ENCODE data around the gene PRXL2C. TPM values are rescaled to one million over a fixed set of nuclear protein-coding genes. Genes with fewer than 3 reads are reported as not detected.
A peak's percentile ranks its signal among the peaks of the same experiment; 100 is the strongest.
"Not testable (repeated sequence)": the region's sequence is repeated elsewhere in the genome, so short reads cannot be mapped to it uniquely, and the experiment has no call there.

Gene PRXL2C
- total RNA-seq, result 10 to 100 TPM; 14.3 to 14.6 TPM

GRCh38 chr9:96655198-96655851, at the start of gene PRXL2C:
PRXL2C (minus strand) TSS chr9:96655317; CDS start chr9:96655281, 36 bp downstream.
- no peaks in the 10 kb centered on the region for H3K27me3 ChIP-seq (replicated peaks; ENCODE audit: insufficient read depth)
- intact Hi-C loops (cut with DNase I), result loop anchor here (2.0 to 5.0 kb wide), 2 partner anchors 203 to 237 kb away; partner anchors contain the start of genes HABP4 and ZNF367
- peak; percentile 84 for DNase-seq (ENCODE audit: low spot score)
- H3K27ac ChIP-seq, result peak within 1 kb of the TSS; percentile 93 to 95
- WGBS, result 3% methylated on average over 57 of the region's 57 CpGs
- H3K36me3 ChIP-seq, result peaks cover 0 to 4% of the 10 kb centered on the region in 2 donors
- peak within 1 kb of the TSS; percentile 68 to 73 for H3K4me3 ChIP-seq
- no peaks in the 10 kb centered on the region for H3K4me1 ChIP-seq (replicated peaks)
- H3K9me3 ChIP-seq, result no peaks in the 10 kb centered on the region
- TF ChIP-seq POLR2AphosphoS5 (IDR thresholded peaks at IDR 0.05) (peak; percentile 18), POLR2A (IDR thresholded peaks at IDR 0.05) (no peak)
- TF ChIP-seq, protein P1, sequence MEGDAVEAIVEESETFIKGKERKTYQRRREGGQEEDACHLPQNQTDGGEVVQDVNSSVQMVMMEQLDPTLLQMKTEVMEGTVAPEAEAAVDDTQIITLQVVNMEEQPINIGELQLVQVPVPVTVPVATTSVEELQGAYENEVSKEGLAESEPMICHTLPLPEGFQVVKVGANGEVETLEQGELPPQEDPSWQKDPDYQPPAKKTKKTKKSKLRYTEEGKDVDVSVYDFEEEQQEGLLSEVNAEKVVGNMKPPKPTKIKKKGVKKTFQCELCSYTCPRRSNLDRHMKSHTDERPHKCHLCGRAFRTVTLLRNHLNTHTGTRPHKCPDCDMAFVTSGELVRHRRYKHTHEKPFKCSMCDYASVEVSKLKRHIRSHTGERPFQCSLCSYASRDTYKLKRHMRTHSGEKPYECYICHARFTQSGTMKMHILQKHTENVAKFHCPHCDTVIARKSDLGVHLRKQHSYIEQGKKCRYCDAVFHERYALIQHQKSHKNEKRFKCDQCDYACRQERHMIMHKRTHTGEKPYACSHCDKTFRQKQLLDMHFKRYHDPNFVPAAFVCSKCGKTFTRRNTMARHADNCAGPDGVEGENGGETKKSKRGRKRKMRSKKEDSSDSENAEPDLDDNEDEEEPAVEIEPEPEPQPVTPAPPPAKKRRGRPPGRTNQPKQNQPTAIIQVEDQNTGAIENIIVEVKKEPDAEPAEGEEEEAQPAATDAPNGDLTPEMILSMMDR (IDR thresholded peaks at IDR 0.05), result no peak

DNA sequence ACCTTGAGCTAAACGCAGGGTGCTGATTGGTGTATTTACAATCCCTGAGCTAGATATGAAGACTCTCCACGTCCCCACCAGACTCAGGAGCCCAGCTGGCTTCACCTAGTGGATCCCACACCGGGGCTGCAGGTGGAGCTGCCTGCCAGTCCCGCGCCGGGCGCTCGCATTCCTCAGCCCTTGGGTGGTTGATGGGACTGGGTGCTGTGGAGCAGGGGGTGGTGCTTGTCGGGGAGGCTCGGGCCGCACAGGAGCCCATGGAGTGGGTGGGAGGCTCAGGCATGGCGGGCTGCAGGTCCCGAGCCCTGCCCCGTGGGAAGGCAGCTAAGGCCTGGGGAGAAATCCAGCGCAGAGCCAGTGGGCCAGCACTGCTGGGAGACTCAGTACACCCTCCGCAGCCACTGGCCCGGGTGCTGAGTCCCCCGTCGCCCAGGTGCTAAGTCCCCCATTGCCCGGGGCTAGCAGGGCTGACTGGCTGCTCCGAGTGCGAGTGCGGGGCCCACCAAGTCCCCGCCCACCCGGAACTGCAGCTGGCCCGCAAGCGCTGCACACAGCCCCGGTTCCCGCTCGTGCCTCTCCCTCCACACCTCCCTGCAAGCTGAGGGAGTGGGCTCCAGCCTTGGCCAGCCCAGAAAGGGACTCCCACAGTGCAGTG, 45.7 kb upstream of the PRXL2C start:
- H3K9me3 ChIP-seq; H3K27ac ChIP-seq; intact Hi-C loops (cut with DNase I); H3K4me1 ChIP-seq (replicated peaks); H3K4me3 ChIP-seq; H3K36me3 ChIP-seq; H3K27me3 ChIP-seq (replicated peaks; ENCODE audit: insufficient read depth); DNase-seq (ENCODE audit: low spot score): not testable (repeated sequence)
- WGBS, result over 99% methylated on average over 26 of the region's 30 CpGs

GRCh38 chr9:96691326-96691725, 36.2 kb upstream of the PRXL2C start:
- TF ChIP-seq, protein P1 (IDR thresholded peaks at IDR 0.05), result no peak
- no peak for TF ChIP-seq POLR2A (IDR thresholded peaks at IDR 0.05)
- TF ChIP-seq POLR2AphosphoS5 (IDR thresholded peaks at IDR 0.05), result no peak
- intact Hi-C loops (cut with DNase I), result no loop called here
- Histone ChIP-seq H3K4me1 (replicated peaks) (no peaks in the 10 kb centered on the region), H3K9me3 (no peaks in the 10 kb centered on the region), H3K36me3 (no peaks in the 10 kb centered on the region), H3K4me3 (no peak overlapping the region), H3K27ac (no peak overlapping the region), H3K27me3 (replicated peaks; ENCODE audit: insufficient read depth) (no peaks in the 10 kb centered on the region)
- DNase-seq (ENCODE audit: low spot score), result no peak
- 60% methylated on average over 1 of the region's 1 CpG for WGBS

DNA sequence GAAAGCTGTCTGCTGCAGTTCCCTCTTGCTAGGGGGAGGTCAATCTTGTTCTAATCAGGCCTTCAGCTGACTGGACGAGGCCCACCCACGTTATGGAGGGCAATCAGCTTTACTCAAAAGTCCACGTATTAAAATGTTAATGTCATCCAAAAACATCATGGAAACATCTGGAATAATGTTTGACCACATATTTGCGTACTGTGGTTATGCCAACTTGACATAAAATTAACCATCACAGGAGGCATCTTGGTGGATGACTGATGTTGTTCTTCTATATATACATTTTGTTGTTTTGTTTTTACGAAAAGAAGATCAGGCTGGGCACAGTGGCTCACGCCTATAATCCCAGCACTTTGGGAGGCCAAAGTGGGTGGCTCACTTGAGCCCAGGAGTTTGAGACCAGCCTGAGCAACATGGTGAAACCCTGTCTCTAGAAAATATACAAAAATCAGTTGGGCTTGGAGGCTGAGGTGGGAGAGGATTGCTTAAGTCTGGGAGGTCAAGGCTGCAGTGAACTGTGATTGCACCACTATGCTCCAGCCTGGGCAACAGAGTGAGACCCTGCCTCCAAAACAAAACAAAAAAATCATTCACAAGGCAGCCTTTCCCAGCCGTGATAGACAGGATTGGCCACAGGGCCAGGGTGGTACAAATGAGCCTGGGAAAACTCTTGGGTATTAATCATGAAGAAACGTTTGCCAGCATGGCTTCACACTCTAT, 33.8 kb upstream of the PRXL2C start:
- intact Hi-C loops (cut with DNase I), result no loop called here
- Histone ChIP-seq H3K27ac (no peak overlapping the region), H3K9me3 (no peaks in the 10 kb centered on the region), H3K36me3 (no peaks in the 10 kb centered on the region), H3K4me1 (replicated peaks) (no peaks in the 10 kb centered on the region), H3K4me3 (no peak overlapping the region), H3K27me3 (replicated peaks; ENCODE audit: insufficient read depth) (no peaks in the 10 kb centered on the region)
- 81% methylated on average over 8 of the region's 8 CpGs for WGBS
- DNase-seq (ENCODE audit: low spot score), result no peak
- TF ChIP-seq POLR2AphosphoS5 (IDR thresholded peaks at IDR 0.05), result no peak
- TF ChIP-seq, protein P1 (IDR thresholded peaks at IDR 0.05), result no peak
- TF ChIP-seq POLR2A (IDR thresholded peaks at IDR 0.05), result no peak

- TF ChIP-seq, protein P1 (IDR thresholded peaks at IDR 0.05), result no peak
- TF ChIP-seq POLR2AphosphoS5 (IDR thresholded peaks at IDR 0.05) (no peak), POLR2A (IDR thresholded peaks at IDR 0.05) (no peak)
- no peaks in the 10 kb centered on the region for H3K27me3 ChIP-seq (replicated peaks; ENCODE audit: insufficient read depth)
- H3K9me3 ChIP-seq, result no peaks in the 10 kb centered on the region
- no peaks in the 10 kb centered on the region for H3K4me1 ChIP-seq (replicated peaks)
- 69% methylated on average over 5 of the region's 5 CpGs for WGBS
- H3K4me3 ChIP-seq, result no peak overlapping the region
- no peaks in the 10 kb centered on the region for H3K36me3 ChIP-seq
- no peak for DNase-seq (ENCODE audit: low spot score)
- intact Hi-C loops (cut with DNase I), result no loop called here
- H3K27ac ChIP-seq, result no peak overlapping the region
Measured at GRCh38 chr9:96688187-96688586, 33.1 kb upstream of the PRXL2C start.

Data from prostate gland (tissue), 2 donors.